Activated T-helper 2 cell treated with anti-CD3 and anti-CD28 coated beads, Interferon-gamma antibody, Interleukin-2, Interleukin-4, amounts not matched to agents 10 μg/mL and 5 μg/mL and 100 μg/mL, durations not matched to agents 14 hours and 24 hours and 36 hours (primary cell): Measurements from ENCODE around the gene LBP. TPM values are rescaled to one million over a fixed set of nuclear protein-coding genes. Genes with fewer than 3 reads are reported as not detected.
"Not testable (repeated sequence)": the region's sequence is repeated elsewhere in the genome, so short reads cannot be mapped to it uniquely, and the experiment has no call there.

Source experiments
- DNase-seq: peaks from one replicate; pipeline ENCODE4 v3.0.0; 2021; ENCODE audit warnings: low spot score
- H3K27ac Mint-ChIP-seq: one replicate; pipeline ENCODE4 v1.8.0; 2021; ENCODE audit warnings: mixed read lengths
- H3K27me3 Mint-ChIP-seq: one replicate; pipeline ENCODE4 v1.8.0; 2021; ENCODE audit warnings: low read depth, mixed read lengths
- H3K36me3 Mint-ChIP-seq: one replicate; pipeline ENCODE4 v1.8.0; 2021; ENCODE audit warnings: low read depth, mixed read lengths
- H3K4me1 Mint-ChIP-seq: one replicate; pipeline ENCODE4 v1.8.0; 2021; ENCODE audit warnings: low read depth, mixed read lengths
- H3K4me3 Mint-ChIP-seq: one replicate; pipeline ENCODE4 v1.8.0; 2021; ENCODE audit warnings: low read depth, mild to moderate bottlenecking, moderate library complexity, mixed read lengths
- H3K9me3 Mint-ChIP-seq: one replicate; pipeline ENCODE4 v1.8.0; 2021; ENCODE audit warnings: mixed read lengths
- intact Hi-C: fragments of 100-400 bp; cut with micrococcal nuclease; formaldehyde crosslinking; loops from one replicate; pipeline ENCODE4 v1.15.1; 2023
- total RNA-seq: library from RNA; stranded (reverse); gene quantifications from 2 replicates; pipeline ENCODE4 v1.2.3, GENCODE V29; 2022

Gene LBP
- total RNA-seq, 1 donor from 2014 or later: not detected

GRCh38 chr20:38308047-38308438 lies 38.2 kb upstream of the LBP start:
- Mint-ChIP-seq H3K4me3 (no peak overlapping the region), H3K27ac (no peak overlapping the region), H3K36me3 (no peaks in the 10 kb centered on the region), H3K9me3 (no peaks in the 10 kb centered on the region), H3K4me1 (peaks cover 11% of the 10 kb centered on the region), H3K27me3 (peaks cover 24% of the 10 kb centered on the region)
- intact Hi-C loops: no loop called here
- DNase-seq: no peak

GRCh38 chr20:38308447-38308846 lies 37.8 kb upstream of the LBP start:
- intact Hi-C loops: no loop called here
- Mint-ChIP-seq H3K27ac (no peak overlapping the region), H3K27me3 (peaks cover 21% of the 10 kb centered on the region), H3K9me3 (no peaks in the 10 kb centered on the region), H3K4me1 (peaks cover 9% of the 10 kb centered on the region), H3K36me3 (no peaks in the 10 kb centered on the region), H3K4me3 (no peak overlapping the region)
- no peak for DNase-seq

GRCh38 chr20:38311091-38311490 lies 35.2 kb upstream of the LBP start:
- peaks cover 4% of the 10 kb centered on the region for H3K27me3 Mint-ChIP-seq
- no peak overlapping the region for H3K4me3 Mint-ChIP-seq
- H3K27ac Mint-ChIP-seq: no peak overlapping the region
- no peaks in the 10 kb centered on the region for H3K36me3 Mint-ChIP-seq
- H3K4me1 Mint-ChIP-seq: no peaks in the 10 kb centered on the region
- intact Hi-C loops: no loop called here
- no peak for DNase-seq
- H3K9me3 Mint-ChIP-seq: no peaks in the 10 kb centered on the region

GRCh38 chr20:38311491-38311890 lies 34.8 kb upstream of the LBP start:
- Mint-ChIP-seq H3K36me3 (no peaks in the 10 kb centered on the region), H3K27me3 (peaks cover under 1% of the 10 kb centered on the region), H3K27ac (no peak overlapping the region), H3K9me3 (no peaks in the 10 kb centered on the region), H3K4me1 (no peaks in the 10 kb centered on the region), H3K4me3 (no peak overlapping the region)
- no peak for DNase-seq
- intact Hi-C loops: no loop called here

GRCh38 chr20:38313676-38314075 lies 32.6 kb upstream of the LBP start:
- no peaks in the 10 kb centered on the region for H3K27me3 Mint-ChIP-seq
- no peaks in the 10 kb centered on the region for H3K9me3 Mint-ChIP-seq
- intact Hi-C loops: no loop called here
- H3K4me3 Mint-ChIP-seq: no peak overlapping the region
- no peaks in the 10 kb centered on the region for H3K36me3 Mint-ChIP-seq
- H3K4me1 Mint-ChIP-seq: no peaks in the 10 kb centered on the region
- H3K27ac Mint-ChIP-seq: no peak overlapping the region
- no peak for DNase-seq

GRCh38 chr20:38314350-38314749 lies 31.9 kb upstream of the LBP start:
- intact Hi-C loops, H3K4me3 Mint-ChIP-seq, H3K9me3 Mint-ChIP-seq, H3K27me3 Mint-ChIP-seq, DNase-seq, H3K4me1 Mint-ChIP-seq, H3K27ac Mint-ChIP-seq, H3K36me3 Mint-ChIP-seq: not testable (repeated sequence)

- intact Hi-C loops: no loop called here
- H3K36me3 Mint-ChIP-seq: no peaks in the 10 kb centered on the region
- no peak for DNase-seq
These were observed 30.9 kb upstream of the LBP start for GRCh38 chr20:38315290-38315966.

GRCh38 chr20:38316341-38316740 lies 29.9 kb upstream of the LBP start:
- Mint-ChIP-seq H3K27ac (no peak overlapping the region), H3K27me3 (peaks cover 8% of the 10 kb centered on the region), H3K9me3 (no peaks in the 10 kb centered on the region), H3K4me3 (no peak overlapping the region), H3K4me1 (no peaks in the 10 kb centered on the region), H3K36me3 (no peaks in the 10 kb centered on the region)
- DNase-seq: no peak
- intact Hi-C loops: no loop called here

More at GRCh38 chr20:38315290-38315966, 30.9 kb upstream of the LBP start:
- no peak overlapping the region for H3K4me3 Mint-ChIP-seq
- H3K27ac Mint-ChIP-seq: no peak overlapping the region
- peaks cover 6% of the 10 kb centered on the region for H3K27me3 Mint-ChIP-seq
- H3K4me1 Mint-ChIP-seq: no peaks in the 10 kb centered on the region
- no peaks in the 10 kb centered on the region for H3K9me3 Mint-ChIP-seq

- H3K4me1 Mint-ChIP-seq: no peaks in the 10 kb centered on the region
- no peaks in the 10 kb centered on the region for H3K36me3 Mint-ChIP-seq
- no peak overlapping the region for H3K4me3 Mint-ChIP-seq
- no peak overlapping the region for H3K27ac Mint-ChIP-seq
- intact Hi-C loops: no loop called here
- DNase-seq: no peak
- peaks cover 11% of the 10 kb centered on the region for H3K27me3 Mint-ChIP-seq
- H3K9me3 Mint-ChIP-seq: no peaks in the 10 kb centered on the region
These were observed 28.9 kb upstream of the LBP start for GRCh38 chr20:38317422-38317821.

- peaks cover 12% of the 10 kb centered on the region for H3K27me3 Mint-ChIP-seq
- intact Hi-C loops: no loop called here
- no peak overlapping the region for H3K4me3 Mint-ChIP-seq
- H3K27ac Mint-ChIP-seq: no peak overlapping the region
- no peak for DNase-seq
- H3K4me1 Mint-ChIP-seq: no peaks in the 10 kb centered on the region
- no peaks in the 10 kb centered on the region for H3K9me3 Mint-ChIP-seq
- H3K36me3 Mint-ChIP-seq: no peaks in the 10 kb centered on the region
These were observed 26.1 kb upstream of the LBP start for GRCh38 chr20:38320221-38320620.

GRCh38 chr20:38321959-38322598 lies 24.2 kb upstream of the LBP start:
- H3K27ac Mint-ChIP-seq: no peak overlapping the region
- no peak for DNase-seq
- H3K36me3 Mint-ChIP-seq: no peaks in the 10 kb centered on the region

GRCh38 chr20:38324159-38324558 lies 22.1 kb upstream of the LBP start:
- no peak overlapping the region for H3K4me3 Mint-ChIP-seq
- H3K27ac Mint-ChIP-seq: no peak overlapping the region
- H3K9me3 Mint-ChIP-seq: no peaks in the 10 kb centered on the region
- peaks cover 12% of the 10 kb centered on the region for H3K27me3 Mint-ChIP-seq
- no peaks in the 10 kb centered on the region for H3K36me3 Mint-ChIP-seq
- DNase-seq: no peak
- intact Hi-C loops: no loop called here
- no peaks in the 10 kb centered on the region for H3K4me1 Mint-ChIP-seq

More at GRCh38 chr20:38321959-38322598, 24.2 kb upstream of the LBP start:
- intact Hi-C loops: no loop called here
- no peak overlapping the region for H3K4me3 Mint-ChIP-seq
- no peaks in the 10 kb centered on the region for H3K9me3 Mint-ChIP-seq
- no peaks in the 10 kb centered on the region for H3K4me1 Mint-ChIP-seq
- peaks cover 12% of the 10 kb centered on the region for H3K27me3 Mint-ChIP-seq

- intact Hi-C loops: no loop called here
- no peaks in the 10 kb centered on the region for H3K36me3 Mint-ChIP-seq
- no peaks in the 10 kb centered on the region for H3K9me3 Mint-ChIP-seq
- no peak for DNase-seq
- no peak overlapping the region for H3K27ac Mint-ChIP-seq
- H3K4me3 Mint-ChIP-seq: no peak overlapping the region
- no peaks in the 10 kb centered on the region for H3K4me1 Mint-ChIP-seq
- H3K27me3 Mint-ChIP-seq: peaks cover 9% of the 10 kb centered on the region
These were observed 21.1 kb upstream of the LBP start for GRCh38 chr20:38325167-38325566.
